Stimulated activated CD8-positive, alpha-beta memory T cell treated with anti-CD3 and anti-CD28 coated beads, Interleukin-4, amount 100 ng/mL, for 48 hours (primary cell): ENCODE data around the gene MYL12A.

ENCODE experiments used
- DNase-seq: peaks from one replicate; pipeline ENCODE4 v3.0.0-alpha.2; 2020

Gene MYL12A

DNA sequence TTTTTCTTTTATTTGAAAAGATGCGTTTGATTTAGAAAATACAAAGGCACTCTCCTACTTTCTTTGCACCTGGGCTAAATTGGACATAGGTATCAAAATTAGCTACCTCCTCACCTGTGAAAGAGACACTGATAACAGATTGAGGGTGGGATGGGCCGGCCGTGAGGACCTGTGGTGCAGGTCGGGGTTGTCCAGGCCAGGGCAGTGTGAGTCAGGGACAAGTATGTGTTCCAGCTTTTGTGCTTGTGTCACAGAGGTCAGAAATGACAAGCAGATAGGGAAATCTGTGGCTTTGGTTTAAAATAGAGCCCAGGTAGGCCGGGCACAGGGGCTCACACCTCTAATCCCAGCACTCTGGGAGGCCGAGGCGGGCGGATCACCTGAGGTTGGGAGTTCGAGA is 36.9 kb downstream of the MYL12A start:
- no peak for DNase-seq

DNA sequence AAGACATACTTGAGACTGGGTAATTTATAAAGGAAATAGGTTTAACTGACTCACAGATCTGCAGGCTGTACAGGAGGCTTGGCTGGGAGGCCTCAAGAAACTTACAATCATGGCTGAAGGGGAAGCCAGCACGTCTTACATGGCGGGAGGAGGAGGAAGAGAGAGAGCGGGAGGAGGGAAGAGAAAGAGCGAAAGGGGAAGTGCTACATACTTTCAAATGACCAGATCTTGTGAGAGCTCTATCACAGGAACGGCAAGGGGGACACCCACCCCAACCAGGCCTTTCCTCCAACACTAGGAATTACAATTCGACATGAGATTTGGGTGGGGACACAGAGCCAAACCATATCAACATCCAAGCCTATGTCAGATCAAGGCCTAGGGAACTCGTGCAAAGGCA is 38.6 kb downstream of the MYL12A start:
- DNase-seq, result no peak

GRCh38 chr18:3293196-3293951 is 45.8 kb downstream of the MYL12A start:
- DNase-seq, result no peak

DNA sequence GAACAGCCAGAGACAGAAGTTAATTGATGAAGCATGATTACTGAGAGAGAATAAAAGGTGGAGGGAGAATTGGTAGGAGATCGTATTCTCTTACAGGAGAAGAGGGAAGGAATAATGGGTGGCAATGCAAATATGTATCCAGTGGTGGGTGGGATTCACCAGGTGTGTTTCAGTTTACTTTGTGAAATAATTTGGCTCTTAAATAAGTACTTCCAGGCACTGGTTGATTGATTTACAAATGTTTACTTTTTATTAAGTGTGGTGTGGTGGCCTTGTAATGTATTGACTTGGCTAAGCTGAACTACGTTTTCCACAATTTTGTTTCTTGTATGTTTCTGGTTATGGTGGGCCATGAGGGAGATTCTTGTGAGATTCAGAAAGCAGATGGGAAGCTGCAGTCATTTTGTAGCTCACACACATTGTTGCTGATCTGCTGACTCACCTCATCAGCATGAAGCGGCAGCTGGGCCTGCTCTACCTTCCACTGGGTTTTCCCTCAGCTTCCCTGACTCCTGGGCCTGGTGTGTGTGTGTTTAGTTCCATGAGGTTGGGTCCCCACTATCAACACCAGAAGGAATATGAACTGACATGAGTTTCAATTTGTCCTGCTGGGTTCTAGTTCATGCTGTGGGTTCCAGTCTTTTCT is 47.0 kb downstream of the MYL12A start:
- DNase-seq, result no peak

DNA sequence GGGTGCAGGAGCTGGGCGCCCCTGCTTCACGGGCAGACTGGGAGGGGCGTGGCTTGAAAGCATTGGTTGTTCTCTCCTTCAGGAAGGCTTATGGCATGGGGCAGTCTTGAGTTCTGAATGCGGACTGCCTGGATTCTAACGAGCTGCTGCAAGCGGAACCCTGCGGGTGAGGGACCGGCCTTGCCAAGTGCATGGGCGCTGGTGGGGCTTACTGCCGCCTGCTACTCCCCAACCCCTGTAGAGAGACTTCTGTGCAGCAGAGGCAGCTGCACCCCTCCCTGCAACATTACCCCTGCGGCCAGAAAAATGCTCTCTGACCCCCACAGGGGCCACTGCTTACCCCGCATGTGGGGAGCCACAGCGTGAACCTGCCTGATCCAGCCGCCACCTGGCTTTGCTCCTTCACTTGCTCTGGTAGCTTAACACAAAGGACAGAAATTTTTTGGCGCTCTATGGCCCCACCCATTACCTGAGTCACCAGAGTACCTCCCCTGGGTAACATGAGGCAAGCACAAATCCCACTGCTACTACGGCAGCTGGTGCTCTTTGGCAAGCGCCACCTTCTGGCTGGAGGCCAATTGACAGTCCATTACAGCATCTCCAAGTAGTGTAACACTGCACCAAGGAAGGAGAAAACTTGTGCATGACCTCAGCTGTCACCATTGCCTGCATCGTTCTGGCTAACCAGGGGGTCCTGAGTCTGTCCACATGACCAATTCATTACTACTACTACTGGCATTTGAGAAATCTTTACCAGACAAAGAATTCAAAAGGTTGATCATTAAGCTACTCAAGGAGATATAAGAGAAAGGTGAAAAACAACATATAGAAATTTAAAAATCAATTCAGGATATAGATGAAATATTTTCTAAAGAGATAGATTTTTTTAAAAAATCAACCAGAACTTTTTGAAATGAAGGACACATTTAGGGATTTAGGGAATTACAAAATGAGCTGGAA is 49.7 kb downstream of the MYL12A start:
- peak; percentile 95 for DNase-seq

DNA sequence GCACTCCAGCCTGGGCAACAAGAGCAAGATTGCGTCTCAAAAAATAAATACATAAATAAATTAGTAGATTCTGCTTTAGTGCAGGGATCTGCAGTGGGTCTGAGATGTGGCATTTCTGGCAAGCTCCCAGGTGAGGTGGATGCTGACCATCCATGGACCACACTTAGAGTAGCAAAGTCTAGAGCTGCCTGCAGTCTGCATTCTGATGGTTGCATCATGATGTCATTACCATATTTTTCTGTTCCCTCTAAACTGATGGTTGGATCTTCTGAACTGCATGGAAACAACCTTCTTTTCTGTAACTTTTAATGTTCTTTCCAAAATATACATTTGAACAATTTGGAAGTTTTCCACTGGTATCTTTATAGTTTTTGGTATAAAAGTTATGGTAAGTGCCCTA is 57.2 kb downstream of the MYL12A start:
- DNase-seq, result no peak

GRCh38 chr18:3305354-3305762 is 57.8 kb downstream of the MYL12A start:
- peak; percentile 47 for DNase-seq
